CD4-positive, alpha-beta T cell treated with Interleukin-17A for 1 hour (primary cell): ENCODE data around the gene CD226.

Source experiments
- DNase-seq: peaks from one replicate; pipeline ENCODE4 v3.0.0-alpha.2; 2020

CD226 gene

GRCh38 chr18:69804776-69805501 lies 142.7 kb downstream of the CD226 start:
- no peak for DNase-seq
